Stomach (tissue), 4 donors: Measurements from ENCODE around the gene C2CD4C.

Source experiments
- CTCF ChIP-seq, 7 experiments: fragments of 450-650 bp in 4 of 7; fragments of 200-600 bp in 3 of 7; sonication (generic) in 3 of 7; IDR thresholded peaks; one replicate each; pipeline ENCODE4 v1.5.1; 2016 to 2019; ENCODE audit warnings: antibody characterized with exemption in 7 of 7, control low read depth in 2 of 7, mild to moderate bottlenecking in 1 of 7
- EP300 ChIP-seq: sonication (generic); formaldehyde crosslinking; IDR thresholded peaks from one replicate; pipeline ENCODE4 v1.6.1; 2017; ENCODE audit warnings: antibody characterized with exemption
- POLR2A ChIP-seq, 4 donors: fragments of 450-650 bp; IDR thresholded peaks; one replicate each; pipeline ENCODE4 v1.6.1; 2016; ENCODE audit warnings: antibody characterized with exemption in 4 of 4, control low read depth in 2 of 4, mild to moderate bottlenecking in 1 of 4, moderate library complexity in 1 of 4

GRCh38 chr19:410243-410781 lies 1.4 kb upstream of the C2CD4C start:
- TF ChIP-seq CTCF (IDR thresholded peaks at IDR 0.05), result no peak
- no peak for TF ChIP-seq EP300
- TF ChIP-seq POLR2A (IDR thresholded peaks at IDR 0.05), result no peak
